ENCODE data around the gene C16orf92. TPM values are rescaled to one million over a fixed set of nuclear protein-coding genes. Genes with fewer than 3 reads are reported as not detected.

The C16orf92 gene
- total and polyA plus RNA-seq, 2 of the 13 experiments (the other 11 are each of a cell fraction or from before 2014, with no cell fraction given) = not detected

DNA sequence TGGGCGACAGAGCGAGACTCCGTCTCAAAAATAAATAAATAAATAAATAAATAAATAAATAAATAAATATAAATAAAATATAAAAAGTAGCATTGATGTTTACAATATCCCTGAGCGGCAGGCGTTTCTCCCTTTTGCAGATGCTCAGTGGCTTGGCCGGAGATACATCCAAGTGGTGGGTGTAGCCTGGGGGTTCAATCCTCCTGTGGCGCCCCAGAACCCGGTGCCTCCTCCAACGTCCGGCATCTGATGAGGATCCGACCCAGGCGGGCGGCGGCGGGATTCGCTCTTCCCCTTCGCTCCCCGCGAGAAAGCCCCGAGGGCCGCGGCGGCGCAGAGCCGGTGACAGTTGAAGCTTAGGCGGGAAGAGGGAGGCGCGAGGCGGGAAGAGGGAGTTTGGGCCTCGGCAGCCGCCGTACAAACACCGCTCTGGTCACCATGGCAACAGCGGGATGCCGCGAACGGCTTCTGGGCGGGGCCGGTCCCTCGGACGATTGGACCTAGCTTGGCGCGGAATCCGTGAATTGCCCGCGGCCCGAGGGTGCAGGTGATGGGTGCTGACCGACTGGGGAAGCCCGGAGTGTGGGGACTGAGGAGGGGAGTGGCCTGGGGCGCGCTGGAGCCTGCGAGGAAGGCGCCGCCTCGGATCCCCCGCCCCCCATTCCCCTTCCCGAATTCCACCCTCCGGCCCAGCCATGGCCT lies 29.8 kb downstream of the C16orf92 start (continued):
- TF ChIP-seq, protein P1, sequence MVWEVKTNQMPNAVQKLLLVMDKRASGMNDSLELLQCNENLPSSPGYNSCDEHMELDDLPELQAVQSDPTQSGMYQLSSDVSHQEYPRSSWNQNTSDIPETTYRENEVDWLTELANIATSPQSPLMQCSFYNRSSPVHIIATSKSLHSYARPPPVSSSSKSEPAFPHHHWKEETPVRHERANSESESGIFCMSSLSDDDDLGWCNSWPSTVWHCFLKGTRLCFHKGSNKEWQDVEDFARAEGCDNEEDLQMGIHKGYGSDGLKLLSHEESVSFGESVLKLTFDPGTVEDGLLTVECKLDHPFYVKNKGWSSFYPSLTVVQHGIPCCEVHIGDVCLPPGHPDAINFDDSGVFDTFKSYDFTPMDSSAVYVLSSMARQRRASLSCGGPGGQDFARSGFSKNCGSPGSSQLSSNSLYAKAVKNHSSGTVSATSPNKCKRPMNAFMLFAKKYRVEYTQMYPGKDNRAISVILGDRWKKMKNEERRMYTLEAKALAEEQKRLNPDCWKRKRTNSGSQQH (CRISPR knock-in tag; IDR thresholded peaks at IDR 0.05; ENCODE audit: low read depth) = peak; percentile 68; the same call in 1 of the 2 replicates
- TF ChIP-seq ELF4 (CRISPR knock-in tag; IDR thresholded peaks at IDR 0.05; ENCODE audit: borderline replicate concordance) (peak; percentile 79; the same call in 1 of the 2 replicates), PTBP1 (IDR thresholded peaks at IDR 0.05; ENCODE audit: low read depth, low read length, poor library complexity, severe bottlenecking) (peak; percentile 86), JDP2 (CRISPR knock-in tag; IDR thresholded peaks at IDR 0.05; ENCODE audit: borderline replicate concordance) (peak; percentile 84; the same call in 1 of the 2 replicates), ZNF781 (CRISPR knock-in tag; IDR thresholded peaks at IDR 0.05; ENCODE audit: borderline replicate concordance, not compliant biosample characterization) (peak; percentile 89), NAIF1 (CRISPR knock-in tag; IDR thresholded peaks at IDR 0.05; ENCODE audit: borderline replicate concordance) (peak; percentile 92), HOXA5 (CRISPR knock-in tag; IDR thresholded peaks at IDR 0.05) (peak; percentile 82), TGIF2 (CRISPR knock-in tag; IDR thresholded peaks at IDR 0.05) (peak; percentile 93), ZNF713 (CRISPR knock-in tag; IDR thresholded peaks at IDR 0.05) (no peak; the same call in 1 of the 2 replicates), PITX1 (CRISPR knock-in tag; IDR thresholded peaks at IDR 0.05) (peak; percentile 82; the same call in 1 of the 2 replicates), ZFP41 (CRISPR knock-in tag; IDR thresholded peaks at IDR 0.05; ENCODE audit: borderline replicate concordance) (peak; percentile 96; the same call in 1 of the 2 replicates), BCL6 (CRISPR knock-in tag; IDR thresholded peaks at IDR 0.05) (peak; percentile 67), REPIN1 (CRISPR knock-in tag; IDR thresholded peaks at IDR 0.05; ENCODE audit: borderline replicate concordance, low read depth) (peak; percentile 99)
- TF ChIP-seq, protein P2, sequence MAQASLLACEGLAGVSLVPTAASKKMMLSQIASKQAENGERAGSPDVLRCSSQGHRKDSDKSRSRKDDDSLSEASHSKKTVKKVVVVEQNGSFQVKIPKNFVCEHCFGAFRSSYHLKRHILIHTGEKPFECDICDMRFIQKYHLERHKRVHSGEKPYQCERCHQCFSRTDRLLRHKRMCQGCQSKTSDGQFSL (CRISPR knock-in tag; IDR thresholded peaks at IDR 0.05) = 0 out of 2 replicates have a peak, but pooled peaks have one; percentile 89
- TF ChIP-seq, protein P3, sequence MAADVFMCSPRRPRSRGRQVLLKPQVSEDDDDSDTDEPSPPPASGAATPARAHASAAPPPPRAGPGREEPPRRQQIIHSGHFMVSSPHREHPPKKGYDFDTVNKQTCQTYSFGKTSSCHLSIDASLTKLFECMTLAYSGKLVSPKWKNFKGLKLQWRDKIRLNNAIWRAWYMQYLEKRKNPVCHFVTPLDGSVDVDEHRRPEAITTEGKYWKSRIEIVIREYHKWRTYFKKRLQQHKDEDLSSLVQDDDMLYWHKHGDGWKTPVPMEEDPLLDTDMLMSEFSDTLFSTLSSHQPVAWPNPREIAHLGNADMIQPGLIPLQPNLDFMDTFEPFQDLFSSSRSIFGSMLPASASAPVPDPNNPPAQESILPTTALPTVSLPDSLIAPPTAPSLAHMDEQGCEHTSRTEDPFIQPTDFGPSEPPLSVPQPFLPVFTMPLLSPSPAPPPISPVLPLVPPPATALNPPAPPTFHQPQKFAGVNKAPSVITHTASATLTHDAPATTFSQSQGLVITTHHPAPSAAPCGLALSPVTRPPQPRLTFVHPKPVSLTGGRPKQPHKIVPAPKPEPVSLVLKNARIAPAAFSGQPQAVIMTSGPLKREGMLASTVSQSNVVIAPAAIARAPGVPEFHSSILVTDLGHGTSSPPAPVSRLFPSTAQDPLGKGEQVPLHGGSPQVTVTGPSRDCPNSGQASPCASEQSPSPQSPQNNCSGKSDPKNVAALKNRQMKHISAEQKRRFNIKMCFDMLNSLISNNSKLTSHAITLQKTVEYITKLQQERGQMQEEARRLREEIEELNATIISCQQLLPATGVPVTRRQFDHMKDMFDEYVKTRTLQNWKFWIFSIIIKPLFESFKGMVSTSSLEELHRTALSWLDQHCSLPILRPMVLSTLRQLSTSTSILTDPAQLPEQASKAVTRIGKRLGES (CRISPR knock-in tag; IDR thresholded peaks at IDR 0.05; ENCODE audit: borderline replicate concordance) = 0 out of 2 replicates have a peak, but pooled peaks have one; percentile 63
- TF ChIP-seq, protein P4, sequence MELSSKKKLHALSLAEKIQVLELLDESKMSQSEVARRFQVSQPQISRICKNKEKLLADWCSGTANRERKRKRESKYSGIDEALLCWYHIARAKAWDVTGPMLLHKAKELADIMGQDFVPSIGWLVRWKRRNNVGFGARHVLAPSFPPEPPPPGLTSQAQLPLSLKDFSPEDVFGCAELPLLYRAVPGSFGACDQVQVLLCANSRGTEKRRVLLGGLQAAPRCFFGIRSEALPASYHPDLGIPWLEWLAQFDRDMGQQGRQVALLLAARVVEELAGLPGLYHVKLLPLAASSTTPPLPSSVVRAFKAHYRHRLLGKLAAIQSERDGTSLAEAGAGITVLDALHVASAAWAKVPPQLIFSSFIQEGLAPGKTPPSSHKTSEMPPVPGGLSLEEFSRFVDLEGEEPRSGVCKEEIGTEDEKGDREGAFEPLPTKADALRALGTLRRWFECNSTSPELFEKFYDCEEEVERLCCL (CRISPR knock-in tag; IDR thresholded peaks at IDR 0.05; ENCODE audit: borderline replicate concordance) = no peak
- TF ChIP-seq, protein P5, sequence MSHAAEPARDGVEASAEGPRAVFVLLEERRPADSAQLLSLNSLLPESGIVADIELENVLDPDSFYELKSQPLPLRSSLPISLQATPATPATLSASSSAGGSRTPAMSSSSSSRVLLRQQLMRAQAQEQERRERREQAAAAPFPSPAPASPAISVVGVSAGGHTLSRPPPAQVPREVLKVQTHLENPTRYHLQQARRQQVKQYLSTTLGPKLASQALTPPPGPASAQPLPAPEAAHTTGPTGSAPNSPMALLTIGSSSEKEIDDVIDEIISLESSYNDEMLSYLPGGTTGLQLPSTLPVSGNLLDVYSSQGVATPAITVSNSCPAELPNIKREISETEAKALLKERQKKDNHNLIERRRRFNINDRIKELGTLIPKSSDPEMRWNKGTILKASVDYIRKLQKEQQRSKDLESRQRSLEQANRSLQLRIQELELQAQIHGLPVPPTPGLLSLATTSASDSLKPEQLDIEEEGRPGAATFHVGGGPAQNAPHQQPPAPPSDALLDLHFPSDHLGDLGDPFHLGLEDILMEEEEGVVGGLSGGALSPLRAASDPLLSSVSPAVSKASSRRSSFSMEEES (CRISPR knock-in tag; IDR thresholded peaks at IDR 0.05) = peak; percentile 89
- TF ChIP-seq, protein P6, sequence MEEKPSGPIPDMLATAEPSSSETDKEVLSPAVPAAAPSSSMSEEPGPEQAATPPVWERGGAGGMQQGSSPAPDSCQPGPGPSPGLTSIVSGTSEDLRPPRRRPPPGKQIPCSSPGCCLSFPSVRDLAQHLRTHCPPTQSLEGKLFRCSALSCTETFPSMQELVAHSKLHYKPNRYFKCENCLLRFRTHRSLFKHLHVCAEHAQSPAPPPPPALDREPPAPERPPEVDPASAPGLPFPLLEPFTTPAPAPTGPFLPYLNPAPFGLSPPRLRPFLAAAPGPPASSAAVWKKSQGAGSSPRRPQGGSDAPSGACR (CRISPR knock-in tag; IDR thresholded peaks at IDR 0.05) = peak; percentile 96; the same call in 1 of the 2 replicates
